ENCODE results near the gene LMO3.

Gene LMO3

GRCh38 chr12:16563504-16563903 lies 42.5 kb downstream of the LMO3 start:
- no peaks in the 10 kb centered on the region for H3F3A ChIP-seq (ENCODE audit: insufficient read depth, low read length)
- no peaks in the 10 kb centered on the region for H3K79me2 ChIP-seq (ENCODE audit: low read length)
- no peaks in the 10 kb centered on the region for H3K9me3 ChIP-seq (replicated peaks; ENCODE audit: insufficient read depth, low read length)
- no peaks in the 10 kb centered on the region for H3K9me2 ChIP-seq (replicated peaks; ENCODE audit: insufficient read depth, low read length)
- no peak for TF ChIP-seq CTCF (IDR thresholded peaks at IDR 0.05; ENCODE audit: low read length)
- TF ChIP-seq EZH2 (optimal IDR thresholded peaks at IDR 0.05; ENCODE audit: low read depth, low read length): no peak
- TF ChIP-seq EZH2phosphoT487 (IDR thresholded peaks at IDR 0.05; ENCODE audit: low read length): no peak
- H2AFZ ChIP-seq (ENCODE audit: low read length): no peak overlapping the region
- H3K27me3 ChIP-seq (replicated peaks; ENCODE audit: insufficient read depth, low read length): no peaks in the 10 kb centered on the region
- no peak overlapping the region for H3K4me2 ChIP-seq (ENCODE audit: low read depth, low read length)
- H3K9ac ChIP-seq (ENCODE audit: low read length): no peak overlapping the region
- no peak overlapping the region for H3K27ac ChIP-seq (ENCODE audit: low read length)
- H3K4me1 ChIP-seq (ENCODE audit: low read length): no peaks in the 10 kb centered on the region
- DNase-seq: no peak
- H3K36me3 ChIP-seq (replicated peaks; ENCODE audit: insufficient read depth, low read length): no peaks in the 10 kb centered on the region
- no peak overlapping the region for H3K4me3 ChIP-seq (ENCODE audit: low read length)
- H4K20me1 ChIP-seq (ENCODE audit: insufficient read depth, low read length): no peaks in the 10 kb centered on the region

GRCh38 chr12:16562921-16563320 lies 43.0 kb downstream of the LMO3 start:
- Histone ChIP-seq H3K9me3 (replicated peaks; ENCODE audit: insufficient read depth, low read length) (no peaks in the 10 kb centered on the region), H2AFZ (ENCODE audit: low read length) (no peak overlapping the region), H3K79me2 (ENCODE audit: low read length) (no peaks in the 10 kb centered on the region), H3K36me3 (replicated peaks; ENCODE audit: insufficient read depth, low read length) (no peaks in the 10 kb centered on the region), H3K27me3 (replicated peaks; ENCODE audit: insufficient read depth, low read length) (no peaks in the 10 kb centered on the region), H3K9ac (ENCODE audit: low read length) (no peak overlapping the region), H4K20me1 (ENCODE audit: insufficient read depth, low read length) (no peaks in the 10 kb centered on the region), H3K4me3 (ENCODE audit: low read length) (no peak overlapping the region), H3K4me1 (ENCODE audit: low read length) (no peaks in the 10 kb centered on the region), H3K27ac (ENCODE audit: low read length) (no peak overlapping the region), H3K9me2 (replicated peaks; ENCODE audit: insufficient read depth, low read length) (no peaks in the 10 kb centered on the region), H3F3A (ENCODE audit: insufficient read depth, low read length) (no peaks in the 10 kb centered on the region), H3K4me2 (ENCODE audit: low read depth, low read length) (no peak overlapping the region)
- no peak for TF ChIP-seq CTCF (IDR thresholded peaks at IDR 0.05; ENCODE audit: low read length)
- no peak for TF ChIP-seq EZH2phosphoT487 (IDR thresholded peaks at IDR 0.05; ENCODE audit: low read length)
- TF ChIP-seq EZH2 (optimal IDR thresholded peaks at IDR 0.05; ENCODE audit: low read depth, low read length): no peak
- DNase-seq: no peak

- Histone ChIP-seq H3F3A (ENCODE audit: insufficient read depth, low read length) (no peaks in the 10 kb centered on the region), H3K9me2 (replicated peaks; ENCODE audit: insufficient read depth, low read length) (no peaks in the 10 kb centered on the region), H3K4me3 (ENCODE audit: low read length) (no peak overlapping the region), H3K9me3 (replicated peaks; ENCODE audit: insufficient read depth, low read length) (no peaks in the 10 kb centered on the region), H3K27ac (ENCODE audit: low read length) (no peak overlapping the region), H2AFZ (ENCODE audit: low read length) (no peak overlapping the region), H4K20me1 (ENCODE audit: insufficient read depth, low read length) (no peaks in the 10 kb centered on the region), H3K9ac (ENCODE audit: low read length) (no peak overlapping the region), H3K79me2 (ENCODE audit: low read length) (no peaks in the 10 kb centered on the region), H3K27me3 (replicated peaks; ENCODE audit: insufficient read depth, low read length) (no peaks in the 10 kb centered on the region), H3K4me1 (ENCODE audit: low read length) (no peaks in the 10 kb centered on the region), H3K36me3 (replicated peaks; ENCODE audit: insufficient read depth, low read length) (no peaks in the 10 kb centered on the region), H3K4me2 (ENCODE audit: low read depth, low read length) (no peak overlapping the region)
- no peak for TF ChIP-seq EZH2phosphoT487 (IDR thresholded peaks at IDR 0.05; ENCODE audit: low read length)
- no peak for TF ChIP-seq EZH2 (optimal IDR thresholded peaks at IDR 0.05; ENCODE audit: low read depth, low read length)
- no peak for DNase-seq
These were observed 43.5 kb downstream of the LMO3 start for GRCh38 chr12:16562435-16562834.

GRCh38 chr12:16560273-16560672 lies 45.7 kb downstream of the LMO3 start:
- H3K36me3 ChIP-seq (replicated peaks; ENCODE audit: insufficient read depth, low read length): no peaks in the 10 kb centered on the region
- H3K79me2 ChIP-seq (ENCODE audit: low read length): no peaks in the 10 kb centered on the region
- H3K4me1 ChIP-seq (ENCODE audit: low read length): no peaks in the 10 kb centered on the region
- H3K4me2 ChIP-seq (ENCODE audit: low read depth, low read length): no peak overlapping the region
- H3K27ac ChIP-seq (ENCODE audit: low read length): no peak overlapping the region
- DNase-seq: no peak
- H3K9me2 ChIP-seq (replicated peaks; ENCODE audit: insufficient read depth, low read length): no peaks in the 10 kb centered on the region
- TF ChIP-seq CTCF (IDR thresholded peaks at IDR 0.05; ENCODE audit: low read length) (no peak), EZH2phosphoT487 (IDR thresholded peaks at IDR 0.05; ENCODE audit: low read length) (no peak), EZH2 (optimal IDR thresholded peaks at IDR 0.05; ENCODE audit: low read depth, low read length) (no peak)
- no peak overlapping the region for H3K4me3 ChIP-seq (ENCODE audit: low read length)
- no peaks in the 10 kb centered on the region for H3K27me3 ChIP-seq (replicated peaks; ENCODE audit: insufficient read depth, low read length)
- no peak overlapping the region for H2AFZ ChIP-seq (ENCODE audit: low read length)
- H4K20me1 ChIP-seq (ENCODE audit: insufficient read depth, low read length): no peaks in the 10 kb centered on the region
- no peaks in the 10 kb centered on the region for H3F3A ChIP-seq (ENCODE audit: insufficient read depth, low read length)
- no peak overlapping the region for H3K9ac ChIP-seq (ENCODE audit: low read length)
- H3K9me3 ChIP-seq (replicated peaks; ENCODE audit: insufficient read depth, low read length): no peaks in the 10 kb centered on the region

All from MM.1S (cell line).